Keratinocyte (primary cell): ENCODE measurements around the gene COL16A1. TPM values are rescaled to one million over a fixed set of nuclear protein-coding genes. Genes with fewer than 3 reads are reported as not detected.

Experiments
- DNase-seq: peaks from one replicate; pipeline ENCODE4 v3.0.0-alpha.2; 2011; ENCODE audit warnings: low read depth, missing footprints, low spot score
- FAIRE-seq: peaks from 2 replicates; lab custom pipeline; 2011; peaks lifted over from hg19 to GRCh38; lab: Jason Lieb, UNC
- H2AFZ ChIP-seq: 2 replicates; pipeline ENCODE4 v1.6.0; 2012; ENCODE audit warnings: low read length, control low read depth, inconsistent platforms; ENCODE audit not compliant: control insufficient read depth
- H3K27ac ChIP-seq: 2 replicates; pipeline ENCODE4 v1.5.1; 2011; ENCODE audit warnings: low read length; ENCODE audit not compliant: control insufficient read depth, insufficient read depth
- H3K27me3 ChIP-seq: 3 replicates; pipeline ENCODE4 v1.6.0; 2011; ENCODE audit warnings: low read length; ENCODE audit not compliant: control insufficient read depth, insufficient read depth; ENCODE audit errors: extremely low read depth
- H3K36me3 ChIP-seq, 2 experiments: 2 replicates in 1 of 2; 3 replicates in 1 of 2; pipeline ENCODE4 v1.5.1; 2011; ENCODE audit warnings: low read length in 2 of 2, mild to moderate bottlenecking in 1 of 2; ENCODE audit not compliant: control insufficient read depth in 2 of 2, insufficient read depth in 2 of 2; ENCODE audit errors: extremely low read depth in 1 of 2
- H3K4me1 ChIP-seq: 3 replicates; pipeline ENCODE4 v1.5.1; 2011; ENCODE audit warnings: low read length; ENCODE audit not compliant: control insufficient read depth, insufficient read depth; ENCODE audit errors: extremely low read depth
- H3K4me2 ChIP-seq: 3 replicates; pipeline ENCODE4 v1.6.0; 2011; ENCODE audit warnings: low read depth, low read length; ENCODE audit not compliant: control insufficient read depth, insufficient read depth; ENCODE audit errors: extremely low read depth
- H3K4me3 ChIP-seq, 3 experiments: fragments of 200-600 bp in 1 of 3; sonication (generic) in 1 of 3; 2 replicates in 2 of 3; 3 replicates in 1 of 3; pipeline ENCODE4 v1.5.1; 2011 to 2016; ENCODE audit warnings: low read length in 3 of 3, mild to moderate bottlenecking in 3 of 3, control low read depth in 2 of 3, inconsistent platforms in 1 of 3, low read depth in 1 of 3, mixed read lengths in 1 of 3, mixed run types in 1 of 3, moderate library complexity in 1 of 3; ENCODE audit not compliant: control insufficient read depth in 2 of 3, insufficient read depth in 2 of 3; ENCODE audit errors: extremely low read depth in 1 of 3
- H3K79me2 ChIP-seq: 2 replicates; pipeline ENCODE4 v1.6.0; 2012; ENCODE audit warnings: low read length; ENCODE audit not compliant: control insufficient read depth, insufficient read depth
- H3K9ac ChIP-seq: 3 replicates; pipeline ENCODE4 v1.6.0; 2011; ENCODE audit warnings: low read length; ENCODE audit not compliant: control insufficient read depth, insufficient read depth; ENCODE audit errors: extremely low read depth
- H3K9me1 ChIP-seq: 3 replicates; pipeline ENCODE4 v1.6.0; 2011; ENCODE audit warnings: low read length; ENCODE audit not compliant: control insufficient read depth, insufficient read depth; ENCODE audit errors: extremely low read depth
- H3K9me3 ChIP-seq: 2 replicates; pipeline ENCODE4 v1.5.1; 2012; ENCODE audit warnings: low read depth, low read length; ENCODE audit not compliant: control insufficient read depth
- H4K20me1 ChIP-seq: 3 replicates; pipeline ENCODE4 v1.6.0; 2011; ENCODE audit warnings: low read length; ENCODE audit not compliant: control insufficient read depth, insufficient read depth; ENCODE audit errors: extremely low read depth
- CTCF ChIP-seq, 3 experiments: IDR thresholded peaks in 1 of 3; conservative IDR thresholded peaks in 1 of 3; optimal IDR thresholded peaks in 1 of 3; 2 replicates in 2 of 3; 3 replicates in 1 of 3; pipeline versions ENCODE3 to v1.5.1; 2011; ENCODE audit warnings: low read length in 3 of 3, mild to moderate bottlenecking in 3 of 3, moderate library complexity in 2 of 3, control low read depth in 1 of 3, inconsistent platforms in 1 of 3; ENCODE audit not compliant: insufficient read depth in 2 of 3; ENCODE audit errors: extremely low read depth in 1 of 3
- EZH2 ChIP-seq: IDR thresholded peaks from one replicate; pipeline ENCODE4 v1.6.1; 2012; ENCODE audit warnings: inconsistent platforms, mild to moderate bottlenecking, low read length, moderate library complexity
- dilution Hi-C: fragments of 300-500 bp; cut with MboI; formaldehyde crosslinking; loops from one replicate; pipeline ENCODE4 v1.7.0; 2020; ENCODE audit warnings: low sequenced_read_pairs; ENCODE audit not compliant: extremely low pct_ligation_motif_present
- polyA plus RNA-seq, 5 experiments: library from polyadenylated mRNA; depleted of rRNA in 3 of 5; stranded (reverse) in 3 of 5; stranded (forward) in 1 of 5; unstranded in 1 of 5; fragments of >200 nt; gene quantifications; 1 replicate in 1 of 5; 2 replicates in 3 of 5; 3 replicates in 1 of 5; pipeline versions ENCODE4 v1.2.1 to v1.2.3, GENCODE V29; 2011 to 2012; ENCODE audit warnings: missing spikeins in 2 of 5, low read depth in 1 of 5, low replicate concordance in 1 of 5

COL16A1 gene
- polyA plus RNA-seq, 1 donor (not counting 4 experiments of a cell fraction or from before 2014, with no cell fraction given): 43.4 TPM

- Histone ChIP-seq H3K4me1 (peaks cover 24% of the 10 kb centered on the region), H3K9me1 (no peaks in the 10 kb centered on the region), H3K27ac (no peak overlapping the region), H3K9me3 (no peaks in the 10 kb centered on the region), H3K27me3 (no peaks in the 10 kb centered on the region), H3K4me3 (no peak overlapping the region), H4K20me1 (no peaks in the 10 kb centered on the region), H3K36me3 (peaks cover 0 to 16% of the 10 kb centered on the region in 2 experiments), H3K79me2 (peaks cover 24% of the 10 kb centered on the region), H2AFZ (no peak overlapping the region), H3K4me2 (no peak overlapping the region), H3K9ac (no peak overlapping the region)
- DNase-seq (no peak), FAIRE-seq (no peak)
- dilution Hi-C loops: no loop called here
- no peak for TF ChIP-seq EZH2
- TF ChIP-seq CTCF (optimal IDR thresholded peaks at IDR 0.05 in 1 of 3, IDR thresholded peaks at IDR 0.05 in 1 of 3, conservative IDR thresholded peaks at IDR 0.05 in 1 of 3; ENCODE audit: extremely low read depth in 1 of 3, insufficient read depth in 2 of 3, low read length in 3 of 3): no peak
These were observed 56.7 kb downstream of the COL16A1 start for GRCh38 chr1:31647106-31647505.

- Histone ChIP-seq H2AFZ (no peak overlapping the region), H3K9me1 (no peaks in the 10 kb centered on the region), H3K36me3 (peaks cover 0 to 16% of the 10 kb centered on the region in 2 experiments), H4K20me1 (no peaks in the 10 kb centered on the region), H3K79me2 (peaks cover 28% of the 10 kb centered on the region), H3K27ac (no peak overlapping the region), H3K4me2 (no peak overlapping the region), H3K4me1 (peaks cover 26% of the 10 kb centered on the region), H3K27me3 (no peaks in the 10 kb centered on the region), H3K9me3 (no peaks in the 10 kb centered on the region), H3K4me3 (no peak overlapping the region), H3K9ac (no peak overlapping the region)
- DNase-seq (no peak), FAIRE-seq (no peak)
- dilution Hi-C loops: no loop called here
- TF ChIP-seq CTCF (optimal IDR thresholded peaks at IDR 0.05 in 1 of 3, IDR thresholded peaks at IDR 0.05 in 1 of 3, conservative IDR thresholded peaks at IDR 0.05 in 1 of 3; ENCODE audit: extremely low read depth in 1 of 3, insufficient read depth in 2 of 3, low read length in 3 of 3) (no peak), EZH2 (no peak)
These were observed 57.4 kb downstream of the COL16A1 start for GRCh38 chr1:31646259-31646960.
